Mesenchymal stem cell (in vitro differentiated cells and primary cell): ENCODE measurements around the gene CLOCK.

Source experiments
- DNase-seq: peaks from one replicate; pipeline ENCODE4 v3.0.0-alpha.2; 2013
- H2AFZ ChIP-seq: one replicate; pipeline ENCODE4 v1.6.1; 2013; ENCODE audit warnings: low read depth, mild to moderate bottlenecking, control low read depth, inconsistent platforms, low read length, moderate library complexity
- H2AK5ac ChIP-seq: 2 replicates; pipeline ENCODE4 v1.6.1; 2013; ENCODE audit warnings: low read length, moderate library complexity, mild to moderate bottlenecking, inconsistent platforms; ENCODE audit not compliant: severe bottlenecking
- H2BK120ac ChIP-seq: one replicate; pipeline ENCODE4 v1.6.1; 2013; ENCODE audit warnings: low read depth, mild to moderate bottlenecking, inconsistent platforms, low read length, moderate library complexity
- H2BK12ac ChIP-seq, 2 experiments: one replicate each; pipeline ENCODE4 v1.6.1; 2013; ENCODE audit warnings: inconsistent platforms in 2 of 2, low read length in 2 of 2, mild to moderate bottlenecking in 2 of 2, moderate library complexity in 2 of 2, control low read depth in 1 of 2
- H2BK15ac ChIP-seq: one replicate; pipeline ENCODE4 v1.6.1; 2013; ENCODE audit warnings: mild to moderate bottlenecking, low read depth, inconsistent platforms; ENCODE audit not compliant: poor library complexity, severe bottlenecking
- H2BK5ac ChIP-seq: 2 replicates; pipeline ENCODE4 v1.6.1; 2013; ENCODE audit warnings: low read depth, mild to moderate bottlenecking, low read length, control low read depth, inconsistent platforms; ENCODE audit not compliant: poor library complexity, severe bottlenecking
- H3K14ac ChIP-seq, 2 experiments: one replicate each; pipeline ENCODE4 v1.6.1; 2013; ENCODE audit warnings: inconsistent platforms in 2 of 2, low read length in 2 of 2, control low read depth in 1 of 2, mild to moderate bottlenecking in 1 of 2, moderate library complexity in 1 of 2
- H3K18ac ChIP-seq, 2 experiments: one replicate each; pipeline ENCODE4 v1.6.1; 2013; ENCODE audit warnings: inconsistent platforms in 2 of 2, low read length in 2 of 2, control low read depth in 1 of 2, low read depth in 1 of 2, mild to moderate bottlenecking in 1 of 2
- H3K23ac ChIP-seq, 2 experiments: one replicate each; pipeline ENCODE4 v1.6.1; 2013; ENCODE audit warnings: inconsistent platforms in 2 of 2, low read length in 2 of 2, mild to moderate bottlenecking in 2 of 2, moderate library complexity in 2 of 2, control low read depth in 1 of 2
- H3K27ac ChIP-seq: 2 replicates; pipeline ENCODE4 v1.5.1; 2013; ENCODE audit warnings: mild to moderate bottlenecking, moderate library complexity, low read length, control low read depth, inconsistent platforms; ENCODE audit not compliant: poor library complexity, severe bottlenecking
- H3K27me3 ChIP-seq, 2 experiments: 2 replicates each; pipeline versions ENCODE4 v1.6.1 to v1.7.0; 2013; ENCODE audit warnings: low read length in 2 of 2, mild to moderate bottlenecking in 2 of 2, moderate library complexity in 2 of 2, control low read depth in 1 of 2, inconsistent platforms in 1 of 2; ENCODE audit not compliant: control insufficient read depth in 1 of 2, insufficient read depth in 1 of 2
- H3K36me3 ChIP-seq, 2 experiments: 2 replicates each; pipeline versions ENCODE4 v1.6.1 to v1.7.0; 2013; ENCODE audit warnings: low read length in 2 of 2, control low read depth in 1 of 2, inconsistent platforms in 1 of 2, low read depth in 1 of 2, mild to moderate bottlenecking in 1 of 2; ENCODE audit not compliant: insufficient read depth in 2 of 2, control insufficient read depth in 1 of 2
- H3K4ac ChIP-seq, 2 experiments: one replicate each; pipeline ENCODE4 v1.6.1; 2013; ENCODE audit warnings: inconsistent platforms in 2 of 2, low read length in 2 of 2, mild to moderate bottlenecking in 2 of 2, moderate library complexity in 2 of 2, control low read depth in 1 of 2, low read depth in 1 of 2
- H3K4me1 ChIP-seq: 2 replicates; pipeline ENCODE4 v1.6.1; 2013; ENCODE audit warnings: low read depth, low read length, control low read depth; ENCODE audit not compliant: control insufficient read depth, insufficient read depth
- H3K4me2 ChIP-seq: 2 replicates; pipeline ENCODE4 v1.6.1; 2013; ENCODE audit warnings: low read length, mild to moderate bottlenecking, inconsistent platforms; ENCODE audit not compliant: poor library complexity, severe bottlenecking
- H3K4me3 ChIP-seq, 2 experiments: 2 replicates each; pipeline versions ENCODE4 v1.5.1 to v1.7.0; 2013; ENCODE audit warnings: low read length in 2 of 2, mild to moderate bottlenecking in 2 of 2, control low read depth in 1 of 2, low read depth in 1 of 2; ENCODE audit not compliant: insufficient read depth in 1 of 2
- H3K79me1 ChIP-seq: replicated peaks from 2 replicates; pipeline ENCODE4 v1.6.1; 2013; ENCODE audit warnings: mild to moderate bottlenecking, control low read depth, low read length, inconsistent platforms; ENCODE audit not compliant: poor library complexity, severe bottlenecking
- H3K9ac ChIP-seq: 2 replicates; pipeline ENCODE4 v1.7.0; 2013; ENCODE audit warnings: mild to moderate bottlenecking, low read length, moderate library complexity
- H3K9me3 ChIP-seq: 2 replicates; pipeline ENCODE4 v1.7.0; 2013; ENCODE audit warnings: mild to moderate bottlenecking, low read length; ENCODE audit not compliant: control insufficient read depth
- H4K8ac ChIP-seq: one replicate; pipeline ENCODE4 v1.6.1; 2013; ENCODE audit warnings: inconsistent platforms, mild to moderate bottlenecking, low read length, moderate library complexity
- H4K91ac ChIP-seq: one replicate; pipeline ENCODE4 v1.6.1; 2013; ENCODE audit warnings: mild to moderate bottlenecking, low read length, inconsistent platforms
- WGBS: methylation state at CpG from one replicate; pipeline ENCODE4 v1.1.7; 2013; ENCODE audit warnings: mixed read lengths; 5-methylcytosine and 5-hydroxymethylcytosine counted together

Gene CLOCK

GRCh38 chr4:55397520-55398321, 149.0 kb downstream of the CLOCK start:
- H2BK12ac ChIP-seq = no peak overlapping the region
- H2AFZ ChIP-seq = no peak overlapping the region
- no peak overlapping the region for H4K8ac ChIP-seq
- no peaks in the 10 kb centered on the region for H3K27me3 ChIP-seq
- H4K91ac ChIP-seq = no peak overlapping the region
- H3K4me3 ChIP-seq = peak overlapping the region; percentile 44 to 80
- H2BK15ac ChIP-seq = no peak overlapping the region
- peaks cover 1% of the 10 kb centered on the region for H3K79me1 ChIP-seq
- H2BK120ac ChIP-seq = no peak overlapping the region
- no peak overlapping the region for H2BK5ac ChIP-seq
- peak overlapping the region; percentile 92 for H3K27ac ChIP-seq
- H3K4me1 ChIP-seq = peaks cover 2% of the 10 kb centered on the region
- peak; percentile 96 for DNase-seq
- H3K4ac ChIP-seq = no peak overlapping the region
- peak overlapping the region; percentile 90 for H3K4me2 ChIP-seq
- H2AK5ac ChIP-seq = peak overlapping the region; percentile 80
- H3K36me3 ChIP-seq = peaks cover 0 to 22% of the 10 kb centered on the region in 2 experiments
- H3K18ac ChIP-seq = no peak overlapping the region
- H3K14ac ChIP-seq = no peak overlapping the region
- WGBS = 18% methylated on average over 15 of the region's 15 CpGs
- H3K9me3 ChIP-seq = no peaks in the 10 kb centered on the region
- H3K9ac ChIP-seq = peak overlapping the region; percentile 96
- no peak overlapping the region for H3K23ac ChIP-seq

DNA sequence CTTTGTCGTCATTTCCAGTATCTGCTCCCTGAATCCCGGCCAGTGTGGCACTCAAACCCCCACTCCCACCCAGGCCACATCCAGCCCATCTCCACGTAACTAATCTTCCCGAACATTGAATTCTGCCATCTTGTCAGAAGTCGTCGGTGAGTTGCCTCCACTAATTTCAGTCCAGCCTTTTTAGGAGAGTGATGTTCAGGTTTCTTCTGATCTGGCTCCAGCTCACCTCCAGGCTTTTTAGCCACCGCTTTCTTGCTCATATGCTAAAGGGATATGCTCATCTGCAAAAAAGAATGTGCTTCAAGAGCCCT, 149.6 kb downstream of the CLOCK start:
- peaks cover 2% of the 10 kb centered on the region for H3K4me1 ChIP-seq
- H2AFZ ChIP-seq = peak overlapping the region; percentile 63
- H3K27me3 ChIP-seq = no peaks in the 10 kb centered on the region
- H3K9me3 ChIP-seq = no peaks in the 10 kb centered on the region
- H4K8ac ChIP-seq = no peak overlapping the region
- WGBS = 2% methylated on average over 7 of the region's 7 CpGs
- H3K23ac ChIP-seq = no peak overlapping the region
- no peak overlapping the region for H4K91ac ChIP-seq
- peak overlapping the region; percentile 61 to 80 for H3K4me3 ChIP-seq
- H3K4me2 ChIP-seq = peak overlapping the region; percentile 90
- peak overlapping the region in 1 of 2 experiments; percentile 61 for H3K4ac ChIP-seq
- DNase-seq = peak; percentile 55
- H3K27ac ChIP-seq = peak overlapping the region; percentile 92
- peak overlapping the region; percentile 79 to 82 for H3K18ac ChIP-seq
- peaks cover 0 to 22% of the 10 kb centered on the region in 2 experiments for H3K36me3 ChIP-seq
- no peak overlapping the region for H2BK12ac ChIP-seq
- H3K79me1 ChIP-seq = peaks cover 1% of the 10 kb centered on the region
- H2BK5ac ChIP-seq = peak overlapping the region; percentile 44
- H2AK5ac ChIP-seq = peak overlapping the region; percentile 80
- H3K9ac ChIP-seq = peak overlapping the region; percentile 96
- H2BK15ac ChIP-seq = no peak overlapping the region
- no peak overlapping the region for H2BK120ac ChIP-seq
- peak overlapping the region in 1 of 2 experiments; percentile 89 for H3K14ac ChIP-seq

GRCh38 chr4:55396308-55397125, 150.2 kb downstream of the CLOCK start:
- Histone ChIP-seq H4K91ac (peak overlapping the region; percentile 97), H3K27me3 (no peaks in the 10 kb centered on the region), H2AK5ac (no peak overlapping the region), H2BK12ac (peak overlapping the region in 1 of 2 experiments; percentile 16), H3K14ac (peak overlapping the region; percentile 57 to 98), H3K36me3 (peaks cover 0 to 20% of the 10 kb centered on the region in 2 experiments), H3K4me2 (peak overlapping the region; percentile 90), H3K9me3 (no peaks in the 10 kb centered on the region), H3K4me3 (peak overlapping the region; percentile 80 to 99), H4K8ac (peak overlapping the region; percentile 96), H3K4ac (peak overlapping the region; percentile 99), H3K23ac (peak overlapping the region in 1 of 2 experiments; percentile 96), H3K18ac (peak overlapping the region; percentile 98 to 100), H2BK120ac (peak overlapping the region; percentile 73), H2AFZ (peak overlapping the region; percentile 86), H3K79me1 (peaks cover 1% of the 10 kb centered on the region), H3K9ac (peak overlapping the region; percentile 96), H2BK15ac (peak overlapping the region; percentile 67), H2BK5ac (peak overlapping the region; percentile 97), H3K4me1 (peaks cover 2% of the 10 kb centered on the region), H3K27ac (peak overlapping the region; percentile 92)
- peak; percentile 59 for DNase-seq
- WGBS = under 1% methylated on average over 31 of the region's 41 CpGs
